Measurements from ENCODE around the gene WDR27.

GRCh38 chr6:169470790-169471189 is 231.0 kb downstream of the WDR27 start:
- TF ChIP-seq POLR2A (IDR thresholded peaks at IDR 0.05; ENCODE audit: extremely low read depth, insufficient read length) (no peak), CTCF (IDR thresholded peaks at IDR 0.05; ENCODE audit: low read depth, low read length) (no peak), MAX (IDR thresholded peaks at IDR 0.05; ENCODE audit: low read depth, low read length) (no peak)
